B cell (primary cell): ENCODE results near the gene CFAP61.

Experiments used
- CTCF ChIP-seq: fragments of 200-600 bp; IDR thresholded peaks from one replicate; pipeline ENCODE4 v1.8.0; 2022; ENCODE audit warnings: antibody characterized with exemption, mild to moderate bottlenecking
- EZH2 ChIP-seq: IDR thresholded peaks from 2 replicates; pipeline ENCODE4 v1.6.1; 2012; ENCODE audit warnings: borderline replicate concordance, low read depth, mild to moderate bottlenecking, moderate library complexity, low read length; ENCODE audit not compliant: insufficient read depth, poor library complexity, severe bottlenecking

- TF ChIP-seq CTCF (no peak), EZH2 (no peak)
These were observed 15.6 kb upstream of the CFAP61 start for GRCh38 chr20:20036756-20037155.
